Measurements from ENCODE around the gene MAPK6. TPM values are rescaled to one million over a fixed set of nuclear protein-coding genes. Genes with fewer than 3 reads are reported as not detected.
"Not testable (repeated sequence)": the region's sequence is repeated elsewhere in the genome, so short reads cannot be mapped to it uniquely, and the experiment has no call there.

MAPK6 gene
- total RNA-seq, 2 experiments from 2014 or later: 27.3 to 28.1 TPM

DNA sequence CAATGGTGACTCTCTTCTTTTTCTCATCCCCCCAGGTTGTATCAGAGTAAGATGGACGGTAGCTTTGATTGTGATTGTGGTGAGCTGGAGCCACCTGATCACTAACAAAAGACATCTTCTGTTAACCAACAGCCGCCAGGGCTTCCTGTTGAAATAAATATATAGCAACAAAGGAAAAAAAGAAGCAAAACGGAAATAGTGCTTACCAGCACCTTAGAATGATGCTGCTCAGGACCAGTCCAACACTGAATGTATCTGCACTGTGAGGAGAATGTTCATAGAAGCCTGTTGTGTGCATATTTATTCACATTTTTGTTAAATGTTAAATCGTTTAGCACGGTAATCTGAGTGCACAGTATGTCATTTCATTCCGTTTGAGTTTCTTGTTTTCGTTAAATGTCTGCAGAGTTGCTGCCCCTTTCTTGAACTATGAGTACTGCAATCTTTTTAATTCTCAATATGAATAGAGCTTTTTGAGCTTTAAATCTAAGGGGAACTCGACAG is 26.8 kb downstream of the MAPK6 start:
- H3K4me1 Mint-ChIP-seq: peaks cover 40% of the 10 kb centered on the region
- H3K9me3 Mint-ChIP-seq (ENCODE audit: low read depth); POLR2A ChIA-PET; H3K27me3 Mint-ChIP-seq: not testable (repeated sequence)
- DNase-seq: peak; percentile 40
- intact Hi-C loops (cut with DNase I, micrococcal nuclease): loop anchor here (1.0 to 2.0 kb wide), 3 partner anchors 27 to 64 kb away; partner anchors contain the start of gene MAPK6 (in 1 of the 2)
- ATAC-seq: peak; percentile 79
- H3K27ac Mint-ChIP-seq: peak overlapping the region; percentile 91
- H3K4me3 Mint-ChIP-seq: peak overlapping the region; percentile 48
- CTCF ChIA-PET: interaction anchor here (1.0 to 2.2 kb wide), 8 partner anchors 10 to 119 kb away, joined by 3 to 5 read pairs (median 4); no protein-coding TSS in a partner anchor
- H3K36me3 Mint-ChIP-seq (ENCODE audit: low read depth): peaks cover 39% of the 10 kb centered on the region

DNA sequence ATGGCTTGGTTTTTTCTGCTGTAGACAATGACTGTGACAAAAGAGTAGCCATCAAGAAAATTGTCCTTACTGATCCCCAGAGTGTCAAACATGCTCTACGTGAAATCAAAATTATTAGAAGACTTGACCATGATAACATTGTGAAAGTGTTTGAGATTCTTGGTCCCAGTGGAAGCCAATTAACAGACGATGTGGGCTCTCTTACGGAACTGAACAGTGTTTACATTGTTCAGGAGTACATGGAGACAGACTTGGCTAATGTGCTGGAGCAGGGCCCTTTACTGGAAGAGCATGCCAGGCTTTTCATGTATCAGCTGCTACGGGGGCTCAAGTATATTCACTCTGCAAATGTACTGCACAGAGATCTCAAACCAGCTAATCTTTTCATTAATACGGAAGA is 27.5 kb downstream of the MAPK6 start:
- H3K27me3 Mint-ChIP-seq; ATAC-seq; H3K9me3 Mint-ChIP-seq (ENCODE audit: low read depth); POLR2A ChIA-PET; H3K4me3 Mint-ChIP-seq; DNase-seq; intact Hi-C loops (cut with DNase I, micrococcal nuclease): not testable (repeated sequence)
- Mint-ChIP-seq H3K4me1 (peaks cover 40% of the 10 kb centered on the region), H3K27ac (peak overlapping the region; percentile 91), H3K36me3 (ENCODE audit: low read depth) (peaks cover 33% of the 10 kb centered on the region)
- CTCF ChIA-PET: interaction anchor here (1.0 to 2.2 kb wide), 7 partner anchors 10 to 66 kb away, joined by 3 to 5 read pairs (median 5); no protein-coding TSS in a partner anchor

DNA sequence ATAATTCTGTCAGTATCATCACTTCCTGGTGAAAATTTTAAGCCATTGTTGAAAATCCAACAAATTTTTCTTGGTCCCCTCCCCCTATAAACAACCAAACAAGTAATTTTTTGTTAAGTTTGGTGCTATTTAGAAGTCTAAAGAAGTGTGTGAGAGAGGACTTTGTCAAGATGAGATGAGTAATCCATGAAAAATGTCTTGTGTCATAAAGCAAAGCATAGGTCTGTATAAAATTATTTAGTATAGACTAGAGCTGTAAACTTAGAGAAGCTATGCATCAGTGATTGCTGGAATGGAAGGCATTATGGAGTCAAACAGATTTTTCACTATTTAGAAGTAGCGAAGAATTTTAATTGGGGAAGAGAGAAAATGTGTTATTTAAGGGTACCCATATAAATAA is 31.4 kb downstream of the MAPK6 start:
- H3K4me3 Mint-ChIP-seq: no peak overlapping the region
- CTCF ChIA-PET: interaction anchor here (1.0 kb wide), 1 partner anchor 13 kb away, joined by 4 read pairs; no protein-coding TSS in a partner anchor
- intact Hi-C loops (cut with DNase I, micrococcal nuclease): no loop called here
- ATAC-seq: no peak
- H3K4me1 Mint-ChIP-seq: peaks cover 14% of the 10 kb centered on the region
- H3K27ac Mint-ChIP-seq: no peak overlapping the region
- no peak for DNase-seq
- H3K9me3 Mint-ChIP-seq (ENCODE audit: low read depth): no peaks in the 10 kb centered on the region
- POLR2A ChIA-PET: no interaction called here
- no peaks in the 10 kb centered on the region for H3K27me3 Mint-ChIP-seq
- H3K36me3 Mint-ChIP-seq (ENCODE audit: low read depth): peaks cover 39% of the 10 kb centered on the region

DNA sequence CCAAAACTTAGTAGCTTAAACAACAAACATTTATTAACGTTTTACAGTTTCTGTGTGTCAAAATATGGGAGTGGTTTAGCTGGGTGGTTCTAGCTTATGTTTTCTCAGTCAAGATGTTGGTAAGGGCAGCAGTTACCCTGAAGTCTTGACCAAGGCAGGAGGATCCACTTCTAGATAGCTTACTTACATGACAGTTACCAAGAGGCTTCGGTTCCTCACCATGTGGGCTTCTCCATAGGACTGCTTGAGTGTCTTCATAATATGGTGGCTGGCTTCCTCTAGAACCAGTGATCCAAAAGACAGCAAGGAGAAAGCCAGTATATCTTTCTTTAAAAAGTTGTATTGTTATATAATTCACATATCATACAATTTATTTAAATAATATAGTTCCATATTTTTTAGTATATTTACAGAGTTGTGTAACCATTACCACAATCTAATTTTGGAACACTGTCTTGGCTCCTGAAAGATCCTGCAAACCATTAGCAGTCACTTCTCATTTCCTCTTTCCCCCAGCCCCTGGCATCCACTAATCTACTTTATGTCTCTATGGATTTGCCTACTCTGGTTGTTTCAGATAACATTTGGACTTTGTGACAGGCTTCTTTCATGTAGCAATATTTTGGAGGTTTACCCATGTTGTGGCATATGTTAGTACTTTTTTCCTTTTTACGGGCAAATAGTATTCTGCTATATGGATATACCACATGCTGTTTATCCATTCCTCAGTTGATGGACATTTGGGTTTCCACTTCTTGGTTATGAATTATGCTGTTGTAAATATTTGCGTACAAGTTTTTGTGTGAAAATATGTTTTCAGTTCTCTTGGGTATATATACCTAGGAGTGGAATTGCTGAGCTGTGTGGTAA is 33.3 kb downstream of the MAPK6 start:
- no peaks in the 10 kb centered on the region for H3K9me3 Mint-ChIP-seq (ENCODE audit: low read depth)
- CTCF ChIA-PET: interaction anchor here (0.6 to 1.6 kb wide), 7 partner anchors 12 to 85 kb away, joined by 3 to 5 read pairs (median 3); no protein-coding TSS in a partner anchor

DNA sequence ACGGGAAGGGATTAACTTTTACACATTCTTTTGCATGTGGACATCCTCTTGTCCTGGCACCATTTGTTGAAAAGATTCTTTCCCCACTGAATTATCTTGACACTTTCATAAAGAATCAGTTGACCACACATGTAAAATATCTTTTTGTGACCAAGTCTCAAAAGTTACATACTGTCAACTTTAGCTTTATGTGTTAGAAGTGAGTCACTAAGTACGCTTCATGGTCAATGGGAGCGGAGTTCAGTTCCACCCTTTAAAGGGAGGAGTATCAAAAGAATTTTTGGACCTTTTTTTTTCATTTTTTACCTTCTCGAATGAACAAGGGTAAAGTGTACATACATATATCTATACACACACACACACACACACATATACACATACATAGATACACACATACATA is 35.4 kb downstream of the MAPK6 start:
- ChIA-PET POLR2A (no interaction called here), CTCF (interaction anchor here (0.7 kb wide), 1 partner anchor 24 kb away, joined by 4 read pairs; no protein-coding TSS in a partner anchor)
- H3K27ac Mint-ChIP-seq: no peak overlapping the region
- H3K9me3 Mint-ChIP-seq (ENCODE audit: low read depth): no peaks in the 10 kb centered on the region
- no peaks in the 10 kb centered on the region for H3K27me3 Mint-ChIP-seq
- H3K36me3 Mint-ChIP-seq (ENCODE audit: low read depth): peaks cover 23% of the 10 kb centered on the region
- intact Hi-C loops (cut with DNase I, micrococcal nuclease): no loop called here
- DNase-seq: no peak
- ATAC-seq: no peak
- no peaks in the 10 kb centered on the region for H3K4me1 Mint-ChIP-seq
- H3K4me3 Mint-ChIP-seq: no peak overlapping the region

More for the DNA sequence above, 33.3 kb downstream of the MAPK6 start:
- POLR2A ChIA-PET: interaction anchor here (0.6 kb wide), 1 partner anchor 277 kb away, joined by 9 read pairs; no protein-coding TSS in a partner anchor
- Mint-ChIP-seq H3K4me1 (no peaks in the 10 kb centered on the region), H3K4me3 (no peak overlapping the region), H3K27me3 (no peaks in the 10 kb centered on the region), H3K27ac (no peak overlapping the region), H3K36me3 (ENCODE audit: low read depth) (peaks cover 30% of the 10 kb centered on the region)
- ATAC-seq (no peak), DNase-seq (no peak)
- intact Hi-C loops (cut with DNase I, micrococcal nuclease): no loop called here

DNA sequence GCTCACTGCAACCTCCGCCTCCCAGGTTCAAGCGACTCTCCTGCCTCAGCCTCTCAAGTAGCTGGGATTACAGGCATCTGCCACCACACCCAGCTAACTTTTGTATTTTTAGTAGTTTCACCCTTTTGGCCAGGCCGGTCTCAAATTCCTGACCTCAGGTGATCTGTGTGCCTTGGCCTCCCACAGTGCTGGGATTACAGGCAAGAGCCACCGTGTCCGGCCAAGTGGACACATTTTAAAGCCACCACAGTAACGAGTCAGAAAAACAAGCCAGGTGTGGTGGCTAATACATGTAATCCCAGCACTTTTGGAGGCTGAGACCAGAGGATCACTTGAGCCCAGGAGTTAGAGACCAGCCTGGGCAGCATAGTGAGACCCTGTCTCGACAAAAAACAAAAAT is 35.8 kb downstream of the MAPK6 start:
- H3K27me3 Mint-ChIP-seq; H3K4me1 Mint-ChIP-seq; H3K4me3 Mint-ChIP-seq; H3K9me3 Mint-ChIP-seq (ENCODE audit: low read depth); DNase-seq; CTCF ChIA-PET; H3K27ac Mint-ChIP-seq; POLR2A ChIA-PET; intact Hi-C loops (cut with DNase I, micrococcal nuclease); ATAC-seq: not testable (repeated sequence)
- H3K36me3 Mint-ChIP-seq (ENCODE audit: low read depth): peaks cover 28% of the 10 kb centered on the region

DNA sequence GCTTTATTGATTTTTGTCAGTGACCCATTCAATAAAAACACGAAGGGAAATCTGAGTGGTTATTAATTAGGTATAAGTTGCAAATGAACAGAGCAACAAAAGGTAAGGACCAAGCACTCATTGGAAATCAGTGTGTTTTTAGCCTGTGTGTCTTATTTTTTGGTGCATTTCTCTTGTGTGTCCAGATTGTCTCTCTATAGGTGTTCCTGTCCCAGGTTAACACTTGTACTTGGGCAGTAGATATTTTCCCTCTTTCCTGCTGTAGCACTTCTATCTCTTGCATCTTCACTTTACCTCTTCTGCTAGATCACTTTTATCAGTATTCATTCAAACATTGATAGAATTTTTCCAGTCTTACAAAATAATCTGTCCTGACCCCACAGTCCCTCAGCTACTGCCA is 37.0 kb downstream of the MAPK6 start:
- intact Hi-C loops (cut with DNase I, micrococcal nuclease): no loop called here
- ChIA-PET POLR2A (no interaction called here), CTCF (interaction anchor here (0.6 kb wide), 1 partner anchor 150 kb away, joined by 4 read pairs; no protein-coding TSS in a partner anchor)
- Mint-ChIP-seq H3K27me3 (no peaks in the 10 kb centered on the region), H3K9me3 (ENCODE audit: low read depth) (no peaks in the 10 kb centered on the region), H3K36me3 (ENCODE audit: low read depth) (peaks cover 24% of the 10 kb centered on the region), H3K4me3 (no peak overlapping the region), H3K4me1 (no peaks in the 10 kb centered on the region), H3K27ac (no peak overlapping the region)
- ATAC-seq (no peak), DNase-seq (no peak)

DNA sequence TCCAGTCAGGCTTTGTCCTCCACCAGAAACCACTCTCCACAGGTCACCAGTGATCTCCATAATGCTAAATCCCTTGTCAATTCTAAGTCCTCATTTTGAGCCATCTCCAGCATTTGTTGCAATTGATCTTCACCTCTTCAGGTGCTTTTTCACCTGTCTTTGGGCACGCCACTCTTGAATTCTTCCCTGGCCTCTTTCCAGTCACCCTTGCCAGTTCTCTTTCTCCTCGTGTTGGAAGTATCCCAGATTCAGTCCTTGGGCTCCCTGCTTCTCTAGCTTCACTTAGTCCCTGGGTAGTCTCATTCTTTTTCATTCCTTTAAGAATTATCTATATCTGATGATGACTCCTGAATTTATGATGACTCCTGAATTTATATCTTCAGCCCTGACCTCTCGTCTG is 37.5 kb downstream of the MAPK6 start:
- no peaks in the 10 kb centered on the region for H3K27me3 Mint-ChIP-seq
- peaks cover 24% of the 10 kb centered on the region for H3K36me3 Mint-ChIP-seq (ENCODE audit: low read depth)
- ATAC-seq (no peak), DNase-seq (no peak)
- H3K4me3 Mint-ChIP-seq: no peak overlapping the region
- H3K4me1 Mint-ChIP-seq: no peaks in the 10 kb centered on the region
- no peaks in the 10 kb centered on the region for H3K9me3 Mint-ChIP-seq (ENCODE audit: low read depth)
- ChIA-PET CTCF (interaction anchor here (0.6 kb wide), 1 partner anchor 151 kb away, joined by 4 read pairs; no protein-coding TSS in a partner anchor), POLR2A (no interaction called here)
- no peak overlapping the region for H3K27ac Mint-ChIP-seq
- intact Hi-C loops (cut with DNase I, micrococcal nuclease): no loop called here

DNA sequence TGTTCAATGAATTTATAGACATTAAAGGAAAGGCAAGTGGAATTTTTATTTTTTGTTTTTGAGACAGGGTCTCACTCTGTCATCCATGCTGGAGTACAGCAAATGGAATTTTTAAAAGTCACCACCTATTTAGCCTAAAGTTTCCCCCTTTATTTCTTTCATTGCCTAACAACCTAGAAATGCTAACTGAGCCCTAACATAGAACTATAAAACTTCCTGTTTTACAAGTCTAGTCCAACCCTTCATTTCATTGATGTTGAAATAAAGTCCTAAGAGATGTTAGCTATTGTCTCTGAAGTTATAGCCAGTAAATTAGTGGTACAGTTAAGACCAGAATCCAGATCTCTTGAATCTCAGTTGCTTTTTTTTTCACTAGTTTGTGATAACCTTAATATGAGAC is 39.0 kb downstream of the MAPK6 start:
- DNase-seq: no peak
- no peaks in the 10 kb centered on the region for H3K27me3 Mint-ChIP-seq
- intact Hi-C loops (cut with DNase I, micrococcal nuclease): no loop called here
- H3K9me3 Mint-ChIP-seq (ENCODE audit: low read depth): no peaks in the 10 kb centered on the region
- H3K4me3 Mint-ChIP-seq: no peak overlapping the region
- peaks cover 20% of the 10 kb centered on the region for H3K36me3 Mint-ChIP-seq (ENCODE audit: low read depth)
- no peak overlapping the region for H3K27ac Mint-ChIP-seq
- ChIA-PET CTCF (no interaction called here), POLR2A (interaction anchor here (0.7 kb wide), 1 partner anchor 309 kb away, joined by 5 read pairs; no protein-coding TSS in a partner anchor)
- ATAC-seq: no peak
- no peaks in the 10 kb centered on the region for H3K4me1 Mint-ChIP-seq

DNA sequence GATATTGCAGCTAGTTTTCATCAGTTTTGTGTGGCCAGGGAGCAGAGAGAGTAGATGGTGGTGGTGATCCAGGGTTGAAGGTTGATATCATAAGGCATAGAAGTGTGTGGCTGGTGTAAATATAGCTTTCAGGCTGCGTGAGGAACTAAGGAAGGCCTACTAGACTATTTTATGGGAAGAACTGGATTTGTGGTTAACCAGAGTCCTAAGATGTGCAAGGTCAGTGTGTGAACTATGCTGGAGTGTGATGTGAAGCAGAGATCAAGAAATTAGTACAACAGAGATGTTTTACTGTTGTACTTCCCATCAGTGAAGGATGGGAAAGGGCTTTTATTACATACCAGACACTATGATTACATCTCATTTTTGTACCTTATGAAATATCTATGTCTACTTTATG is 41.5 kb downstream of the MAPK6 start:
- no peaks in the 10 kb centered on the region for H3K4me1 Mint-ChIP-seq
- ATAC-seq: no peak
- no peak overlapping the region for H3K4me3 Mint-ChIP-seq
- intact Hi-C loops (cut with DNase I, micrococcal nuclease): no loop called here
- no peak for DNase-seq
- H3K27me3 Mint-ChIP-seq: no peaks in the 10 kb centered on the region
- CTCF ChIA-PET: no interaction called here
- H3K27ac Mint-ChIP-seq: no peak overlapping the region
- H3K9me3 Mint-ChIP-seq (ENCODE audit: low read depth): no peaks in the 10 kb centered on the region
- POLR2A ChIA-PET: interaction anchor here (0.6 kb wide), 1 partner anchor 173 kb away, joined by 3 read pairs; no protein-coding TSS in a partner anchor
- H3K36me3 Mint-ChIP-seq (ENCODE audit: low read depth): peaks cover 30% of the 10 kb centered on the region

DNA sequence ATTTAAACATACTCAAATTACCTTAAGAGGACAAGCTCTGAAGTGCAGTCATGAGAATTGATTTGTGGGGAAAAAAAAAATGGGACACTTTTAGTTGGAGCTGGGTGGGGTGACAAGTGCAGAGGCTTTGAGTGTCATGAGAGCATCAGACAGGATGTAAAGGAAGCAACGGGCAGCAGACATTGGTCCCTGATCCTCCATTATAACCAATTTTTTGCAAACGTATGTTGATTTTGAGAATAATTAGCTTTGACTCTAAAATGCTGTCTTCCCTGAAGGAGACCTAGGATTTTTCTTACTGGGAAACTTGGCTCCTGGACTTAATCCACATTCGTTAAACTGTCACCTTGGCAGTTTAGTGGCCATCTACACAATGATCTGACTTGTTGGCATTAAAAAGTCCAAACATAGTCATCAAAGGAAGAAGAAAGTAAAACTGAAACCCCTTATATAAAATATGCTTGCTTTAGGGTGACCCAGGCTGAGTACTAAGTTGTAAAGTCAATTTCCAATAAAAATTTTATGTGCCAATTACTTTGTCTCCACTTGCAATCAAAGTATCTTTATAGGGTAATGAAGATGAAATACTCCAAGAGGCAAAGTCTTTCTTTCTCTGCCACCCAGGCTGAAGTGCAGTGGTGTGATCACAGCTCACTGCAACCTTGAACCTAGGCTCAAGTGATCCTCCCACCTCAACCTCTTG is 48.0 kb downstream of the MAPK6 start:
- H3K4me3 Mint-ChIP-seq: no peak overlapping the region
- DNase-seq: no peak
- peak overlapping the region; percentile 12 for H3K27ac Mint-ChIP-seq
- ChIA-PET POLR2A (no interaction called here), CTCF (interaction anchor here (0.6 to 4.7 kb wide), 7 partner anchors 11 to 417 kb away, joined by 3 to 34 read pairs (median 3); no protein-coding TSS in a partner anchor)
- intact Hi-C loops (cut with DNase I, micrococcal nuclease): no loop called here
- no peaks in the 10 kb centered on the region for H3K9me3 Mint-ChIP-seq (ENCODE audit: low read depth)
- peaks cover 21% of the 10 kb centered on the region for H3K36me3 Mint-ChIP-seq (ENCODE audit: low read depth)
- peak; percentile 49 for ATAC-seq
- H3K4me1 Mint-ChIP-seq: peaks cover 11% of the 10 kb centered on the region
- H3K27me3 Mint-ChIP-seq: no peaks in the 10 kb centered on the region
